Hepatic stellate cell (primary cell): ENCODE measurements around the gene TRIM27.
"Not testable (repeated sequence)": the region's sequence is repeated elsewhere in the genome, so short reads cannot be mapped to it uniquely, and the experiment has no call there.

Experiments
- DNase-seq: peaks from one replicate; pipeline ENCODE4 v3.0.0; 2011; ENCODE audit warnings: low spot score

Gene TRIM27

GRCh38 chr6:28896505-28897368 is 27.0 kb downstream of the TRIM27 start:
- DNase-seq = peak; percentile 49

- peak; percentile 92 for DNase-seq
Observed at GRCh38 chr6:28895131-28895812, 28.5 kb downstream of the TRIM27 start.

GRCh38 chr6:28893172-28893799 is 30.5 kb downstream of the TRIM27 start:
- DNase-seq = no peak

GRCh38 chr6:28892525-28892924 is 31.3 kb downstream of the TRIM27 start:
- no peak for DNase-seq

GRCh38 chr6:28887796-28888496 is 35.8 kb downstream of the TRIM27 start:
- DNase-seq = no peak

GRCh38 chr6:28886079-28886439 is 37.7 kb downstream of the TRIM27 start:
- no peak for DNase-seq

- DNase-seq = no peak
Observed at GRCh38 chr6:28884423-28885131, 39.2 kb downstream of the TRIM27 start.

- DNase-seq = peak; percentile 54
Observed at GRCh38 chr6:28880894-28881780, 42.6 kb downstream of the TRIM27 start.

- no peak for DNase-seq
Observed at GRCh38 chr6:28880519-28880893, 43.3 kb downstream of the TRIM27 start.

- no peak for DNase-seq
Observed at GRCh38 chr6:28876710-28877109, 47.1 kb downstream of the TRIM27 start.

GRCh38 chr6:28875191-28875747 is 48.5 kb downstream of the TRIM27 start:
- no peak for DNase-seq

GRCh38 chr6:28872157-28872817 is 51.5 kb downstream of the TRIM27 start:
- not testable (repeated sequence) for DNase-seq

GRCh38 chr6:28871335-28872156 is 52.2 kb downstream of the TRIM27 start:
- no peak for DNase-seq

GRCh38 chr6:28868873-28869272 is 54.9 kb downstream of the TRIM27 start:
- no peak for DNase-seq

- DNase-seq = peak; percentile 9
Observed at GRCh38 chr6:28867086-28867409, 56.7 kb downstream of the TRIM27 start.

GRCh38 chr6:28866205-28867085 is 57.3 kb downstream of the TRIM27 start:
- DNase-seq = peak; percentile 21

- DNase-seq = no peak
Observed at GRCh38 chr6:28865401-28866204, 58.2 kb downstream of the TRIM27 start.
